Neutrophil (primary cell): ENCODE results near the gene MRPL43.

Source experiments
- H3K27ac ChIP-seq: fragments of 200-600 bp; sonication (generic); 2 replicates; pipeline ENCODE4 v1.5.1; 2016; ENCODE audit warnings: mild to moderate bottlenecking, moderate library complexity
- H3K27me3 ChIP-seq: fragments of 200-600 bp; sonication (generic); 2 replicates; pipeline ENCODE4 v1.6.0; 2016; ENCODE audit warnings: mild to moderate bottlenecking
- H3K36me3 ChIP-seq: fragments of 200-600 bp; sonication (generic); 2 replicates; pipeline ENCODE4 v1.5.1; 2017
- H3K4me1 ChIP-seq, 2 experiments: fragments of 200-600 bp in 1 of 2; sonication (generic) in 1 of 2; 1 replicate in 1 of 2; 2 replicates in 1 of 2; pipeline versions ENCODE4 v1.5.1 to v1.6.1; 2013 to 2016; ENCODE audit warnings: low read depth in 1 of 2, low read length in 1 of 2, mild to moderate bottlenecking in 1 of 2, moderate library complexity in 1 of 2; ENCODE audit not compliant: control insufficient read depth in 1 of 2, insufficient read depth in 1 of 2
- H3K4me3 ChIP-seq, 2 experiments: fragments of 200-600 bp in 1 of 2; sonication (generic) in 1 of 2; 1 replicate in 1 of 2; 2 replicates in 1 of 2; pipeline ENCODE4 v1.5.1; 2013 to 2016; ENCODE audit warnings: low read depth in 1 of 2, low read length in 1 of 2, mild to moderate bottlenecking in 1 of 2, moderate library complexity in 1 of 2
- H3K9me3 ChIP-seq: fragments of 200-600 bp; sonication (generic); 2 replicates; pipeline ENCODE4 v1.5.1; 2016
- CTCF ChIP-seq: fragments of 200-600 bp; sonication (generic); IDR thresholded peaks from 2 replicates; pipeline ENCODE4 v1.5.1; 2016; ENCODE audit warnings: antibody characterized with exemption

The MRPL43 gene

GRCh38 chr10:100986623-100986951 is 710 bp downstream of the MRPL43 start:
- Histone ChIP-seq H3K4me3 (peak overlapping the region; percentile 97), H3K36me3 (peaks cover 1% of the 10 kb centered on the region), H3K9me3 (no peaks in the 10 kb centered on the region), H3K4me1 (peaks cover 15 to 17% of the 10 kb centered on the region in 2 experiments), H3K27ac (no peak overlapping the region), H3K27me3 (no peaks in the 10 kb centered on the region)
- no peak for TF ChIP-seq CTCF

- Histone ChIP-seq H3K27ac (no peak overlapping the region), H3K4me3 (no peak overlapping the region), H3K4me1 (peaks cover 15 to 17% of the 10 kb centered on the region in 2 experiments), H3K36me3 (peaks cover 14% of the 10 kb centered on the region), H3K9me3 (no peaks in the 10 kb centered on the region), H3K27me3 (no peaks in the 10 kb centered on the region)
- TF ChIP-seq CTCF: no peak
Measured at GRCh38 chr10:100985336-100985735, 2.0 kb downstream of the MRPL43 start.

GRCh38 chr10:100984672-100985177 is 2.6 kb downstream of the MRPL43 start:
- Histone ChIP-seq H3K9me3 (no peaks in the 10 kb centered on the region), H3K36me3 (peaks cover 20% of the 10 kb centered on the region), H3K4me3 (no peak overlapping the region), H3K4me1 (peaks cover 15 to 17% of the 10 kb centered on the region in 2 experiments), H3K27me3 (no peaks in the 10 kb centered on the region), H3K27ac (no peak overlapping the region)
- no peak for TF ChIP-seq CTCF

- H3K4me3 ChIP-seq: no peak overlapping the region
- H3K27me3 ChIP-seq: no peaks in the 10 kb centered on the region
- H3K36me3 ChIP-seq: peaks cover 24% of the 10 kb centered on the region
- H3K9me3 ChIP-seq: no peaks in the 10 kb centered on the region
- no peak for TF ChIP-seq CTCF
- peaks cover 15 to 17% of the 10 kb centered on the region in 2 experiments for H3K4me1 ChIP-seq
- H3K27ac ChIP-seq: no peak overlapping the region
Measured at GRCh38 chr10:100983868-100984671, 3.2 kb downstream of the MRPL43 start.

GRCh38 chr10:100982916-100983830 is 4.1 kb downstream of the MRPL43 start:
- Histone ChIP-seq H3K4me1 (peaks cover 15 to 17% of the 10 kb centered on the region in 2 experiments), H3K4me3 (no peak overlapping the region), H3K9me3 (no peaks in the 10 kb centered on the region), H3K27me3 (no peaks in the 10 kb centered on the region), H3K36me3 (peaks cover 32% of the 10 kb centered on the region), H3K27ac (no peak overlapping the region)
- TF ChIP-seq CTCF: no peak
